GM12878 (cell line): Measurements from ENCODE around the gene AURKAIP1.

Experiments
- BMI1 ChIP-seq: fragments of 450-650 bp; IDR thresholded peaks from 2 replicates; pipeline ENCODE4 v1.6.1; 2016; ENCODE audit warnings: mild to moderate bottlenecking, moderate library complexity, borderline replicate concordance
- BRCA1 ChIP-seq: IDR thresholded peaks from 2 replicates; pipeline ENCODE4 v1.6.1; 2011; ENCODE audit warnings: low read depth, low read length, improper control_type of control experiment
- NFYB ChIP-seq: IDR thresholded peaks from 2 replicates; pipeline ENCODE4 v1.6.1; 2011; ENCODE audit warnings: low read depth, mild to moderate bottlenecking, low read length, improper control_type of control experiment, moderate library complexity; ENCODE audit not compliant: insufficient read depth

GRCh38 chr1:1397839-1398523 is 23.0 kb upstream of the AURKAIP1 start:
- TF ChIP-seq BMI1 (no peak), NFYB (no peak), BRCA1 (no peak)
